H1 (cell line): ENCODE data around the gene PRDM2.

Experiments used
- JUND ChIP-seq: IDR thresholded peaks from 2 replicates; pipeline ENCODE4 v1.6.1; 2011; ENCODE audit warnings: mild to moderate bottlenecking, improper control_type of control experiment, low read length
- POLR2AphosphoS5 ChIP-seq: IDR thresholded peaks from 2 replicates; pipeline ENCODE4 v1.6.1; 2011; ENCODE audit warnings: low read depth, low read length
- RAD21 ChIP-seq, 2 experiments: IDR thresholded peaks in 1 of 2; conservative IDR thresholded peaks in 1 of 2; 2 replicates each; pipeline ENCODE4 v1.6.1; 2011; ENCODE audit warnings: low read depth in 2 of 2, low read length in 2 of 2, improper control_type of control experiment in 1 of 2, inconsistent platforms in 1 of 2, mild to moderate bottlenecking in 1 of 2, moderate library complexity in 1 of 2
- RBBP5 ChIP-seq: IDR thresholded peaks from 2 replicates; pipeline ENCODE4 v1.7.1; 2012; ENCODE audit warnings: low read depth, mild to moderate bottlenecking, inconsistent platforms, low read length, moderate library complexity, borderline replicate concordance
- TAF1 ChIP-seq: IDR thresholded peaks from 2 replicates; pipeline ENCODE4 v1.6.1; 2011; ENCODE audit warnings: mild to moderate bottlenecking, low read depth, low read length
- TF ChIP-seq, protein P1 (sequence below), 3 experiments: IDR thresholded peaks; 1 replicate in 2 of 3; 2 replicates in 1 of 3; pipeline versions ENCODE4 v1.5.1 to v1.6.1; 2011; ENCODE audit warnings: low read length in 3 of 3, mild to moderate bottlenecking in 3 of 3, inconsistent platforms in 2 of 3, low read depth in 1 of 3, moderate library complexity in 1 of 3; ENCODE audit not compliant: insufficient read depth in 1 of 3; ENCODE audit errors: control extremely low read depth in 1 of 3

DNA sequence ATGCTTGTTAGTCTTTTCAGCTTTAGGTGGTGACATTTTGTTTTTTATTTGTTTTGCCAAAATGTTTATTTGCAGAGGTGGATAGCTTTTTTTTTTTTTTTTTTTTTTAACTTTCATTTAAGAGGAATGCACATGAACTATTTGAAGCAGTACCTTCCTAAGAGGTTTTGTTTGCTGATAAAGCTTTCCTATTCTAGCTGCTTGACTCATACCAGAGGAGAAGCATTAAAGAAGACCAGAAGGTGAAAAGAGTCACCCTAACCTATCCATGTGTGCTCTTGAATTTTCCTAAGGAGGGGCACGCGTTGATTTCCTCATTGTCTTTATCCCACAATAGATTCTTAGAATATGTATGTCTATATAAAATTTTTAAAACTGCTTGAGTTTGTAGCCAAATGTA lies 57.7 kb downstream of the PRDM2 start:
- TF ChIP-seq, protein P1, sequence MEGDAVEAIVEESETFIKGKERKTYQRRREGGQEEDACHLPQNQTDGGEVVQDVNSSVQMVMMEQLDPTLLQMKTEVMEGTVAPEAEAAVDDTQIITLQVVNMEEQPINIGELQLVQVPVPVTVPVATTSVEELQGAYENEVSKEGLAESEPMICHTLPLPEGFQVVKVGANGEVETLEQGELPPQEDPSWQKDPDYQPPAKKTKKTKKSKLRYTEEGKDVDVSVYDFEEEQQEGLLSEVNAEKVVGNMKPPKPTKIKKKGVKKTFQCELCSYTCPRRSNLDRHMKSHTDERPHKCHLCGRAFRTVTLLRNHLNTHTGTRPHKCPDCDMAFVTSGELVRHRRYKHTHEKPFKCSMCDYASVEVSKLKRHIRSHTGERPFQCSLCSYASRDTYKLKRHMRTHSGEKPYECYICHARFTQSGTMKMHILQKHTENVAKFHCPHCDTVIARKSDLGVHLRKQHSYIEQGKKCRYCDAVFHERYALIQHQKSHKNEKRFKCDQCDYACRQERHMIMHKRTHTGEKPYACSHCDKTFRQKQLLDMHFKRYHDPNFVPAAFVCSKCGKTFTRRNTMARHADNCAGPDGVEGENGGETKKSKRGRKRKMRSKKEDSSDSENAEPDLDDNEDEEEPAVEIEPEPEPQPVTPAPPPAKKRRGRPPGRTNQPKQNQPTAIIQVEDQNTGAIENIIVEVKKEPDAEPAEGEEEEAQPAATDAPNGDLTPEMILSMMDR (IDR thresholded peaks at IDR 0.05; ENCODE audit: control extremely low read depth in 1 of 3, insufficient read depth in 1 of 3, low read depth in 1 of 3, low read length in 3 of 3): no peak
- no peak for TF ChIP-seq JUND
- no peak for TF ChIP-seq TAF1
- no peak for TF ChIP-seq RAD21 (IDR thresholded peaks at IDR 0.05 in 1 of 2, conservative IDR thresholded peaks at IDR 0.05 in 1 of 2; ENCODE audit: low read depth in 2 of 2, low read length in 2 of 2)
- no peak for TF ChIP-seq POLR2AphosphoS5
- no peak for TF ChIP-seq RBBP5
